Esophagus squamous epithelium (tissue), 4 donors: ENCODE measurements around the gene NPDC1.

Experiments
- POLR2A ChIP-seq, 4 donors: fragments of 450-650 bp; IDR thresholded peaks; one replicate each; pipeline ENCODE4 v1.6.1; 2017; ENCODE audit warnings: antibody characterized with exemption in 4 of 4, mild to moderate bottlenecking in 4 of 4, moderate library complexity in 3 of 4
- TF ChIP-seq, protein P1 (sequence below), 6 experiments: fragments of 450-650 bp in 4 of 6; fragments of 200-600 bp in 2 of 6; sonication (generic) in 2 of 6; IDR thresholded peaks; one replicate each; pipeline ENCODE4 v1.5.1; 2016 to 2019; ENCODE audit warnings: antibody characterized with exemption in 6 of 6, mild to moderate bottlenecking in 4 of 6, moderate library complexity in 4 of 6

GRCh38 chr9:137034039-137034708, 11.8 kb downstream of the NPDC1 start:
- TF ChIP-seq, protein P1, sequence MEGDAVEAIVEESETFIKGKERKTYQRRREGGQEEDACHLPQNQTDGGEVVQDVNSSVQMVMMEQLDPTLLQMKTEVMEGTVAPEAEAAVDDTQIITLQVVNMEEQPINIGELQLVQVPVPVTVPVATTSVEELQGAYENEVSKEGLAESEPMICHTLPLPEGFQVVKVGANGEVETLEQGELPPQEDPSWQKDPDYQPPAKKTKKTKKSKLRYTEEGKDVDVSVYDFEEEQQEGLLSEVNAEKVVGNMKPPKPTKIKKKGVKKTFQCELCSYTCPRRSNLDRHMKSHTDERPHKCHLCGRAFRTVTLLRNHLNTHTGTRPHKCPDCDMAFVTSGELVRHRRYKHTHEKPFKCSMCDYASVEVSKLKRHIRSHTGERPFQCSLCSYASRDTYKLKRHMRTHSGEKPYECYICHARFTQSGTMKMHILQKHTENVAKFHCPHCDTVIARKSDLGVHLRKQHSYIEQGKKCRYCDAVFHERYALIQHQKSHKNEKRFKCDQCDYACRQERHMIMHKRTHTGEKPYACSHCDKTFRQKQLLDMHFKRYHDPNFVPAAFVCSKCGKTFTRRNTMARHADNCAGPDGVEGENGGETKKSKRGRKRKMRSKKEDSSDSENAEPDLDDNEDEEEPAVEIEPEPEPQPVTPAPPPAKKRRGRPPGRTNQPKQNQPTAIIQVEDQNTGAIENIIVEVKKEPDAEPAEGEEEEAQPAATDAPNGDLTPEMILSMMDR (IDR thresholded peaks at IDR 0.05) = no peak
- no peak for TF ChIP-seq POLR2A (IDR thresholded peaks at IDR 0.05)
